ENCODE results near the gene RPS6KA3.
A peak's percentile ranks its signal among the peaks of the same experiment; 100 is the strongest.

RPS6KA3 gene

DNA sequence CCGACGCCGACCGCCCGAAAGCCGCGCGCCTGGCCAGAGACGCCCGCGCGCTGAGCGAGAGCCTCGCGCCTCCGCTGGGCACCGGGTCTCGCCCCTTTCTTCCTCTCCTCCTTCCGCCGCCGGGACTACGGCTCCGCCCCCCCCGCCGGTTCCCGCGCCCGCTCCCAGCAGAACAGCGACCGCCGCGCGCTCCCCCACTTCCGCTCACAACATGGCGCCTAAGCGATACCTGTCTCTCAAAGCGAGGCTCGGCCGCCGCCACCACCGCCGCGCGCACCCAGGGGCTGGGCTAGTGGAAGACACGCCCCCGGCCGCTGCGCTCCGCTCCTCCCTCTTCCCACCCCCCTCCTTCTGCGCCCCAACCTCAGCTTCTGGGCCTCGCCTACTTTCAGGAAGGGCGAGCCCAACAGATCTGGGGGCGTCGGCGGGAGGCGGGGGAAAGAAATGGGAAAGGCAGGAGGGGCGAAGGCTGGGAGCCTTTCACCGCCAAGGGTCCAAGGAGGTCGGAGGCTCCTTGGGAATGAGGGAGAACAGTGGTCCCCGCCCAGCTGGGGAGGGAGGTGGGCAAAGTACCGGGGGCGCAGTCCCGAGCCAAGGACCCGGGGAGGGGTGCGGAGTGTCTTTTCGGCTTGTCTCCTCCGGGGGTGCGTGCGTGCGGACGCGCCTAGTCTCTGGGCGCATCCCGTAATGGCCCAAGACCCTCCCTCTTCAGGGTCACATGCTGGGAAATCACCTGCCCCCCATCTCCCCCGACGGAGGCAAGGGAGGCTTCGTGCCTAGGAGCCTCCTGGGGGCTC is at the start of gene RPS6KA3:
RPS6KA3 (minus strand) TSS at position 100 of the 797 bp plus-strand sequence. CDS start 277 bp downstream, outside the sequence.
- peak; percentile 83 for DNase-seq (ENCODE audit: low read depth)

GRCh38 chrX:20315140-20315539 is 48.4 kb upstream of the RPS6KA3 start:
- DNase-seq (ENCODE audit: low read depth), result no peak

DNA sequence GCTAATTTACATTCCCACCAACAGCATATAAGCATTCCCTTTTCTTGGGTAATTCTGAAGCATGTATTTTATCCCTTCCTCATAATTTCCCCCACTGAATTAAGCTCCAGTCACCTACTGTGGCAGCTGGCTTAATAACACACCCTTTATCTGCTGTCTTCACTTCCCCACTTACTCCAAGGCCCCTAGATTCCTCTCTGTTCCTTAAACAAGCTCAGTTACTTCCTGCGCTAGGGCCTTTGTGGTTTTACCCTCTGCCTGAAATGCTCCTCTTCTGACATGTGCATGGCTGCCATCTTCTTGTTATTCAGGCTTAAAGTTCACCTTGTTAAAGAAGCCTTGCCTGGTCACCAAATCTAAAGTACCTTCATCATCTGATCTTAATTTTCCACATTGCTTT is 47.2 kb upstream of the RPS6KA3 start:
- no peak for DNase-seq (ENCODE audit: low read depth)

DNA sequence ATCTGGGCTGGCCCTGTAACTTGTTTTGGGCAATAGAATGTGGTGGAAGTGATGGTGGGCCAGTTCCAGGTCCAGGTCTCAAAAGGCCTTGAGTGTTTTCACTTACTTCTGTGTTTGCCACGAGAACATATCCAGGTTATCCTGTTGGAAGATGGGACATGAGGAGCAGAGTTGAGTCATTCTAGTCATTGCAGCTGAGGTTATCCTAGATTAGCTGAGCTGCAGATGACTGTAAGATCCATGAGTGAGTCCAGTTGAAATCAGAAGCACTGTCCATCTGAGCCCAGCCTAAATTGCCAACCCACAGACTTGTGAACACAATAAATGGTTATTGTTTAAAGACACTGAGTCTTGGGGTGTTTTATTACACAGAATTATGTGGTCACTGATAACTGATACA is 45.3 kb upstream of the RPS6KA3 start:
- no peak for DNase-seq (ENCODE audit: low read depth)

DNA sequence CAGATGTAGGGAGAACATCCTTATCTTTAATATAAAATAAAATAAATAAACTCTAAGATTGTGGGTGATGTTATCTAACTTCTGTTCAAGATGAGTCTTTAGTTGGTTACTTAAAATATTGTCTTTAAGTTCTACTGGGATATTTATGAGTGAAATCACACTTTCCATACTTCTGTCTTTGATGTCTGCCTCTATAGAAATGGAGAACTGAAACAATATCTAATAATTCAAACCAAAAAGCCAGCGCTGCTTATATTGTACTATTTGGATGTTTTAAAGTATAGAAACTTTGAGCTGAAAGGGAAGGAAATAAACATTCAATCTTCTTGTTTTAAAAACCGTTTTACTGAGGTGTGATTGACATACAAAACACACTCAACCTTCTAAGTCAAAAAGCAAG is 44.8 kb upstream of the RPS6KA3 start:
- DNase-seq (ENCODE audit: low read depth), result no peak

DNA sequence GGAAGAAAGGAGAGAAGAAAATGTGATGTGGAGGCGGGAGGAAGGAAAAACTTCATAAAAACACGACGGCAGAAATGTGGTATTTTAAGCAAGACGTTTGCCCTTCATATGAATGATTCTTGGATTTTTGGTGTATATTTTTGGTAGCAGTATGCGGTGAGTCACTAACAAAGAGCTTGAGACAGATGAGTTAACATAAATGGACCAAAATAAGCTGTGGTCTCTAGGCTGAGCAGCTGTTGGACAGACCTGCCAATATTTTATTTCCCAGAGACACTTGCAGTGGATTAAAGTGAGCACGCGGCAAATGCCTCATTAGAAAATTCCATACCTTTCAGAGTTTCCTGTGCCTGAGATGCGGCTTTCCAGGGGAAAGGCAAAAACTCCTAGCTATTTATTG is 43.1 kb upstream of the RPS6KA3 start:
- DNase-seq (ENCODE audit: low read depth), result no peak

- DNase-seq (ENCODE audit: low read depth), result no peak
Observed at GRCh38 chrX:20306668-20307067, 40.0 kb upstream of the RPS6KA3 start.

- DNase-seq (ENCODE audit: low read depth), result no peak
Observed at GRCh38 chrX:20300822-20301221, 34.1 kb upstream of the RPS6KA3 start.

GRCh38 chrX:20294957-20295356 is 28.2 kb upstream of the RPS6KA3 start:
- DNase-seq (ENCODE audit: low read depth), result no peak

- DNase-seq (ENCODE audit: low read depth), result no peak
Observed at GRCh38 chrX:20294284-20294683, 27.6 kb upstream of the RPS6KA3 start.

DNA sequence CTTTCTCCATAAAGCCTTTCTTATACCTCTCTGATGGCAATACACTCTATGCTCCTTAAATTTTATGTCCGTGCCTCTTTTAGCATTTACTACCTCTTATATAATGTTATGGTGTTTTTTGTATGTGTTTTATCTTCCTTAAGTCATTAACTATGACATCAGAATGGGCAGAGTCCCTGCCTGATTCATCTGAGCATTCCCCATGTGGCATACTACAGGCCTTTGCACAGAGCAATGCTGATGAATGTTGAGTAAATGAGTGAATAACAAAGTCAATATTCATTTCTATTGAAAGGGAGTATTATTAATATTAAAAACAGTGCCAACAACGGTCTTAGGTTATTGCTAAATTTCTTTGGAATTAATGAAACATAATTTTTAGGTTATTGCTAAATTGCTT is 18.8 kb upstream of the RPS6KA3 start:
- no peak for DNase-seq (ENCODE audit: low read depth)

GRCh38 chrX:20284992-20285391 is 18.3 kb upstream of the RPS6KA3 start:
- DNase-seq (ENCODE audit: low read depth), result no peak

GRCh38 chrX:20284444-20284843 is 17.7 kb upstream of the RPS6KA3 start:
- no peak for DNase-seq (ENCODE audit: low read depth)

- DNase-seq (ENCODE audit: low read depth), result no peak
Observed at GRCh38 chrX:20280938-20281337, 14.2 kb upstream of the RPS6KA3 start.

DNA sequence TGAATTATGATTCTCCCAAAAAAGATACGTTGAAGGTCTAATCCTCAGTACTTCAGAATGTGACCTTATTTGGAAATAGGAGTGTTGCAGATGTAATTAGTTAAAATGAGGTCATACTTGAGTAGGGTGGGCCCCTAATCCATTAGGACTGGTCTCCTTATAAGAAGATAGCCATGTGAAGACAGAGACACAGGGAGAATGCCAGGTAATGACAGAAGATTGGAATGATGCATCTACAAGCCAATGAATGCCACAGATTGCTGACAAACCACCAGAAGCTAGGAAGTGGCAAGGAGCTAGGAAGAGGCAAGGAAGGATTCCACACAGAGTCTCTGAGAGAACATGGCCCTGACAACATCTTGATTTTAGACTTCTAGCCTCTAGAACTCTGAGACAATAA is 7.4 kb upstream of the RPS6KA3 start:
- DNase-seq (ENCODE audit: low read depth), result no peak

DNA sequence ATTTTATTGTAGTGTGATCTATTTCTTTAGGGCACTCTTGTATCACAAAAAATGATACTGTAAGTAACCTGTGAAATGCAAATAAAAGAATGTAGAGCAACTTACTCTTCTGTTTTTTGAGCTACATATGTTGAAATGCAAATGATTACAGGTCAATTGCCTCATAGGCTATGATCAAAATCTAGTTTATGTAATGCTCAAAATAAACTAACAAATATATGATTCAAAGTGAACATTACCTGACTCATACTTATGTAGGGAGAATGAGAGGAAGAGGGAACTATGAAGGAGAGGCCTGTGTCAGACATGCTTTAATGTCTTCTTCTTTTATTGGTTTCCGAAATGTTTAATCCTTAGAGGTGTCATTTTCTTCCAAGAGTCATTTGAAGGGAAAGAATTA is 5.0 kb upstream of the RPS6KA3 start:
- DNase-seq (ENCODE audit: low read depth), result no peak

GRCh38 chrX:20271186-20271585 is 4.5 kb upstream of the RPS6KA3 start:
- no peak for DNase-seq (ENCODE audit: low read depth)

DNA sequence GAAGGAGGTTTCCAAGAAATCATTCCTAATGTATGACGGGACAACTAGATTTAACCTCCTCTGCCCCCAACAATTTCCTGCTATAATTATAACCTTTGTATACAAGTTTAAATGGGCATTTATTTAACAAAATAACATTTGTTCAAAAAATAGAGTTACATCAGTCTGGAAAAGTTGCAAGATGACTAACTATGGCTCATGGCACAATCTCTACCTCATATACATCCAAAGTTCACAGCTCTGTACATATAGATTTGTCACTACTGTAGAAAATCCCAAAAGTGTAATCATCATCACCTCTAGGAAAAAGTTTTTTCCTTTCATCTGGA is 3.8 kb upstream of the RPS6KA3 start:
- DNase-seq (ENCODE audit: low read depth), result no peak

DNA sequence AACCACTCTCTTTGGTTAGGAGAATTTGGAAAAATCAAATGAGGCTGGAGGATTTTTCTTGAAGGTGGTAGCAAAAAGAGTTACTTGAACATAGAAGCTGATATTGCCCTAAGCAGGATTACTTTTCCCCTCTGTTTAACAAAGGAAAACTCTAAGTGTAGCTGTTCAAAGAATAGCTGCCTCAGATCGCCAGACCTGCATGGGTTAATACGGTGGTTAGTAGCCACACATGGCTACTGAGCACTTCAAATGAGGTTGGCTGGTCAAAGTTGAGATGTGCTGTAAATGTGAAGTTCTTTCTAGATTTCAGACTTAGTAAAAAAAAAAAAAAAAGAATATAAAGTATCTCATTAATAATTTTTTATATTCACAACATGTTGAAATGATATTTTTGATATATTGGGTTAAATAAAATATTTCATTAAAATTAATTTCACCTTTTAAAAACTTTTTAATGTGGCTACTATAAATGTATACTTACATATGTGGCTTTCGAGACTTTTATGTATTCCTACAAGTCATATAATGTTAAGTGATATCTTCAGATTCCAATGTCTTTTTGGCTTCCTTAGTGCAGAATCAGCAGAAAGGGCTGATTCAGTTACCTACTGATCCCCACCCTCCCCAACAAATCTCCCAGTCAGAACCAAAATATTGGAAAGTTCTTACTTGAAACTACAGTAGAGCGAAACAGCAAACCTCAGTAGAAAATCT is 3.3 kb upstream of the RPS6KA3 start:
- no peak for DNase-seq (ENCODE audit: low read depth)

- DNase-seq (ENCODE audit: low read depth), result no peak
Observed at GRCh38 chrX:20267931-20268701, 1.4 kb upstream of the RPS6KA3 start.

DNA sequence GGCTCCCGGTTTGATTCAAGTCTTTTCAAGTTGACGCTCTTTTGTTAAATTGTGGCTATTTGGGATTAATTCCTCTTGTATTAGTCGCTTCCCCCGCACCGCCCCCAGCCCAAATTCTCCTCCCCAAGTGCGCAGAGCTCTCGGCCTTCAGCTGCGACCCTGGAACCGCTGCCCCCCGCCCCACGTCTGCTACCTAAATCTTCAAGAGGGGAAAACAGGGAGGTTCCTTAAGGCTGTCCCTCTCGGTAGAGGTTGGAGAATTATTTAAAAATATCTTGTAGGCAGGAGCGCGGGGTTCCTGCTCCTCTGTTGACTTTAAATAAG is 860 bp upstream of the RPS6KA3 start:
- DNase-seq (ENCODE audit: low read depth), result no peak

- DNase-seq (ENCODE audit: low read depth), result peak; percentile 9
Observed at GRCh38 chrX:20265726-20266681, 705 bp downstream of the RPS6KA3 start.

Data from activated T-cell treated with anti-CD3 and anti-CD28 coated beads for 48 hours (primary cell).